Activated CD4-positive, CD25-positive, alpha-beta regulatory T cell treated with anti-CD3 and anti-CD28 coated beads, Interleukin-2, amount 50 U/mL, for 72 hours (primary cell): ENCODE results near the gene ESRRG.
"Not testable (repeated sequence)": the region's sequence is repeated elsewhere in the genome, so short reads cannot be mapped to it uniquely, and the experiment has no call there.

Experiments used
- DNase-seq: peaks from one replicate; pipeline ENCODE4 v3.0.0; 2021

The ESRRG gene

GRCh38 chr1:216723274-216723780, at the start of gene ESRRG:
ESRRG (minus strand) TSS chr1:216723429; CDS start chr1:216723299, 130 bp downstream.
- no peak for DNase-seq

- DNase-seq, result no peak
These were observed 48.7 kb upstream of the ESRRG start for GRCh38 chr1:216771922-216772321.

- no peak for DNase-seq
These were observed 43.6 kb upstream of the ESRRG start for GRCh38 chr1:216766633-216767327.

GRCh38 chr1:216765346-216766300, 42.4 kb upstream of the ESRRG start:
- no peak for DNase-seq

GRCh38 chr1:216758161-216758560, 34.9 kb upstream of the ESRRG start:
- DNase-seq, result no peak

GRCh38 chr1:216757110-216757509, 33.9 kb upstream of the ESRRG start:
- DNase-seq, result no peak

- no peak for DNase-seq
These were observed 27.7 kb upstream of the ESRRG start for GRCh38 chr1:216750961-216751360.

GRCh38 chr1:216750031-216750627, 26.9 kb upstream of the ESRRG start:
- no peak for DNase-seq

GRCh38 chr1:216749232-216749631, 26.0 kb upstream of the ESRRG start:
- no peak for DNase-seq

GRCh38 chr1:216742625-216743024, 19.4 kb upstream of the ESRRG start:
- no peak for DNase-seq

- DNase-seq, result no peak
These were observed 17.1 kb upstream of the ESRRG start for GRCh38 chr1:216740331-216740730.

- DNase-seq, result no peak
These were observed 16.6 kb upstream of the ESRRG start for GRCh38 chr1:216739793-216740192.

GRCh38 chr1:216732121-216732520, 8.9 kb upstream of the ESRRG start:
- DNase-seq, result no peak

GRCh38 chr1:216731562-216731961, 8.3 kb upstream of the ESRRG start:
- no peak for DNase-seq

- no peak for DNase-seq
These were observed 3.2 kb upstream of the ESRRG start for GRCh38 chr1:216726435-216726834.

- DNase-seq, result no peak
These were observed 408 bp downstream of the ESRRG start for GRCh38 chr1:216722821-216723220.

GRCh38 chr1:216721863-216722262, 1.4 kb downstream of the ESRRG start:
- DNase-seq, result no peak

- no peak for DNase-seq
These were observed 2.2 kb downstream of the ESRRG start for GRCh38 chr1:216721062-216721461.

GRCh38 chr1:216711712-216712111, 11.5 kb downstream of the ESRRG start:
- no peak for DNase-seq

GRCh38 chr1:216710598-216711333, 12.5 kb downstream of the ESRRG start:
- no peak for DNase-seq

GRCh38 chr1:216710055-216710454, 13.2 kb downstream of the ESRRG start:
- no peak for DNase-seq

GRCh38 chr1:216705676-216706075, 17.6 kb downstream of the ESRRG start:
- no peak for DNase-seq

- DNase-seq, result not testable (repeated sequence)
These were observed 19.2 kb downstream of the ESRRG start for GRCh38 chr1:216704065-216704464.
